Activated CD8-positive, alpha-beta memory T cell treated with anti-CD3 and anti-CD28 coated beads, Interleukin-2, amount 50 U/mL, for 1 hour (primary cell): Measurements from ENCODE around the gene CDC42EP1.
"Not testable (repeated sequence)": the region's sequence is repeated elsewhere in the genome, so short reads cannot be mapped to it uniquely, and the experiment has no call there.

Source experiments
- DNase-seq: peaks from one replicate; pipeline ENCODE4 v3.0.0-alpha.2; 2020; ENCODE audit errors: extremely low read depth

The CDC42EP1 gene

DNA sequence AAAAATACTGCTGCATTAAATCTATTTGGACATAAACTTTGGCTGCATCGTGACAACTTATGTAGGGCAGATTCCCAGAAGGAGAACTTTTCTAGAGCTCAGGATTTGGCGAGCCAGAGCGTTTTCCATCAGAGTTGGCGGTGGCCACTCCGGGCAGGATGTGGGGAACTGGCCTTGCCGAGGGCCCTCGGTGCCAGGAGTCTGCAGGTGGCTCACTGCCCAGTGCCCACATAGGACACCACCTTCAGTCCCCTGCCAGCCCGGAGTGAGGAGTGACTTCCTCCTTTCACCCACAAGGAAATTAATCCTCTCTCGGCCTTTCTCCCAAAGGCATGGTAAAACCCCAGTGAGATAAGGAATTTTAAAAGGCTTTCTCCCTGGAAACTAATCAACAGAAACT is 21.2 kb downstream of the CDC42EP1 start:
- DNase-seq: no peak

DNA sequence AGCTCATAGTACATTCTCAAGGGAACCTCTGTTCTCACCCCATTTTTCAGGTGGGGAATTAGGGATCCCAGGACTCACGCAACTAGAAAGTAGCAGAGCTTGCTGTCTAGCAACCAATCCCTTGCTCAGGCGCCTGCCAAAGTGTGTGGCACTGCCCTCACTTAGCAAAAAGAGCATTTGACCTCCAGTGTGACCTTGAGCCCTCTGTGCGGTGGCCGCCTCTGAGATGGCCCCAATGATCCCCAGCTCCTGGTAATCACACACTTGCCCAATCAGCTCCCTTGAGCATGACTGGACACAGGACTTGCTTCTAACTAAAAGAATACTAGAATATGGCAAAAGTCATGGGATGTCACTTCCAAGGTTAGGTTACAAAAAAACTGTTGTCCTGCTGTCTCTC is 22.2 kb downstream of the CDC42EP1 start:
- no peak for DNase-seq

DNA sequence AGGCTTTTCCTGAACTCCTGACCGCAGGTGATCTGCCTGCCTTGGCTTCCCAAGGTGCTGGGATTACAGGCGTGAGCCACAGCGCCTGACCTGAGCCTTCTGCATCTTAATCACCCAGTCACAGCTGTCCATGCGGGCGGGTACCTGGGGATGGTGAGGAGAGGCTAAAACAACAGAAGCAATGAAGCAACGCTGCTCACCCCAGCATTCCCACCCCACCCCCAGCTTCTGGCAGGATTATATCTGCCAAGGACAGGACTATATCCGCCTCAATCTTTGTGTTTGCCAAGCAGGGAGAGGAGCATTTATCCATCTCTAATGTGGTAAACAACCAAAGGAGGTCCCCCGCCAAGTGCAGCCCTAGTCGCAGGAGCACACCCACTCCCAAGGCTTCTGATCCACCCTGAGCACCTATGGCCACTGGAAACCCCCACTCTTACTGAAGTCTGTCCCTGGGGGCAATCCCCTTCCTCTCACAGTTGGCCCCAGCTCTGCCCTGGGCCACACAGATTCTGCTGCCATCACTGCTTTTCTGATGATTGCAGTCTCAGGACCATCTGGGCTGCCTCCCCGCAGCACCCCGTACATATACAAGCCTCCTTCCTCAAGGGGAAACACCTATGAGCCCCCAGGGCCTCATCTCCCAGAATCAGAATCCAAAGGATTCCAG is 28.4 kb downstream of the CDC42EP1 start:
- no peak for DNase-seq

DNA sequence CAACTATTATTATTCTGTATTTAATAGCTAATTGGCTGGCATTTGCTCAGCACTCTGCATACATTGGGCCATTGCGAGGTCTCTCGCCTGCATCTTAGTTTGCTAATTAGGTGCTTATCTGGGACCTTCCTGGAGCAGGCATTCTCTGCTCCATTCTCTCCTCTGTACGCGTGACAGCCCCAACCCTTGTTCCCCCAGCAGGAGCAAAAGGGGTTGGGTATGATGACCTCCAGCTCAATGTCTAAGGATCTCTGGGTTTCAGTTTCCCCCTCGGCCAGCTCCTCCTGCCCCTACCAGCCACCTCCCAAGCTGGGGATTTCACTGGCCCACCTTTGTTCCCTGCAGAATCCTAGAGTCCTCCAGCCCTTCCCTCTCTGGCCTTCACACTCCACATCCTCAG is 29.4 kb downstream of the CDC42EP1 start:
- DNase-seq: no peak

DNA sequence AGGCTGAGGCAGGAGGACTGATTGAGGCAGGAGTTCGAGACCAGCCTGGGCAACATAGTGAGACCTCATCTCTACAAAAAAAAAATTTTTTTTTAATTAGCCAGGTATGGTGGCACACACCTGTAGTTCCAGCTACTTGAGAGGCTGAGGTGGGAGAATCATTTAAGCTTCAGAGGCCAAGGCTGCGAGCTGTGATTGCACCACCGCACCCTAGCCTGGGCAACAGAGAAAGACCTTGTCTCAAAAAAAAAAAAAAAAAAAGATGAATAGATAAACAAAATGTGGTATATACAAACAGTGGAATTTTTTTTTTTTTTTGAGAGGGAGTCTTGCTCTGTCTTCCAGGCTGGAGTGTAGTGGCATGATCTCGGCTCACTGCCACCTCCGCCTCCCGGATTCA is 30.8 kb downstream of the CDC42EP1 start:
- not testable (repeated sequence) for DNase-seq

DNA sequence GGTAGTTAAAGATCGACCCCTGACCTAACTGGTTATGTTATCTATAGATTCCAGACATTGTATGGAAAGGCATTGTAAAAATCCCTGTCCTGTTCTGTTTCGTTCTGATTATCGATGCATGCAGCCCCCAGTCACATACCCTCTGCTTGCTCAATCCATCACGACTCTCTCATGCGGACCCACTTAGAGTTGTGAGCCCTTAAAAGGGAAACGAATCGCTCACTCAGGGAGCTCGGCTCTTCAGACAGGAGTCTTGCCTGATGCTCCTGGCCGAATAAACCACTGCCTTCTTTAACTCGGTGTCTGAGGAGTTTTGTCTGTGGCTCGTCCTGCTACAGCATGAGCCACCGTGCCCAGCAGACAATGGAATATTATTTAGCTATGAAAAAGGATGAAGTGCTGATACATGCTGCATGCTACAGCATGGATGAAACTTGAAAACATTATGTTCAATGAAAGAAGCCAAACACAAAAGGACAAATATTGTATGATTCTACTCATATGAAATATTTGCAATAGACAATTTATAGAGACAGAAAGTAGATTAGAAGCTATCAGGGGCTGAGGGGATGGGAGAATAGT is 31.6 kb downstream of the CDC42EP1 start:
- DNase-seq: no peak

DNA sequence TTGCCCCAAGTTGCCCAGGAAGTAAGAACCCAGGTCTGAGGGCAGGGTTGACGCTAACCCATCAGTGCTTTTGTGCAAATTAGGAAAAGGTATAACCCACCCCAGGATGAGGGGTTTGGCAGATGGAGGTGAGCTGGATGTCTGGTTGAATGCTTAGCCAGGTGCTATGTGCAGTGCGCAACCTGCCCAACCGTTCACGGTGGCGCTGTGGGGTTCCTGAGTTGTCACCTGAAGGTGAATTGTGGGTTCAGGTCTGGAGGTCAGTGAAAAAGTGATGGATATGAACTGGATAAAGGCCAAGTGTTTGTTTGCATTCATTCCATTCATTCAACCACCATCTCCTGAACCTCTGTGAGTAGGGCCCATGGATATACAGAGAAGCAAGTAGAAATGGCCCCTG is 34.0 kb downstream of the CDC42EP1 start:
- no peak for DNase-seq

DNA sequence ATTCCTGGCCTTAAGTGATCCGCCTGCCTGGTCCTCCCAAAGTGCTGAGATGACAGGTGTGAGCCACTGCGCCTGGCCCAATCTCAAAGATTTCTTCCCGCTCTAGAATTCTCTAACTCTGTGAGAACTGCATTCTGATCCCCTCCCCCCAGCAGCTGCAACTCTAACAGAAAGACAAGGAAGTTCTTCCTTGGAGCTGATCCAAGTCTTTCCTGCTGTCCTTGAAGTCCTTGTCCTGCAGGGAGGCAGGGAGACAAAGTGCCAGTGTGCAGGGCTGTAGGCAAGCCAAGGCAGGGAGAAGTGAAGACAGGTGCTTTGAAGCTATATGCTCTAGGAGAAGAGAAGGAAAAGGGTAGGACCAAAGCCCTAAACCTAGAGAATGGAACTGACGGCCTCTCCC is 38.9 kb downstream of the CDC42EP1 start:
- DNase-seq: no peak

DNA sequence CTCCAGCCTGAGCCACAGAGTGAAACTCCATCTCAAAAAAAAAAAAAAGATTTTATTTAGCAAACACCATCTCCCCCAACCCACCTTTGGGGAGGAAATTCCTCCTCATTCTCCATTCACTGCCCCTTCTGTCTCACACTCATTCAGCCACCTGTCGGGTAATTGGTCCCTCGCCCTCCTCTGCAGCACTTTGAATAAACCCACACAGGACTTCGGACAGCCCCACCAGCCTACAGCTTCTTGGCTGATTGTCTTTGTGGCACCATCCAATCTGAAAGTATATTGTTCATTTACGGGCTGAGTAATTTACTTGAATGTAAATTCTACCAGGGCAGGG is 40.9 kb downstream of the CDC42EP1 start:
- DNase-seq: no peak

DNA sequence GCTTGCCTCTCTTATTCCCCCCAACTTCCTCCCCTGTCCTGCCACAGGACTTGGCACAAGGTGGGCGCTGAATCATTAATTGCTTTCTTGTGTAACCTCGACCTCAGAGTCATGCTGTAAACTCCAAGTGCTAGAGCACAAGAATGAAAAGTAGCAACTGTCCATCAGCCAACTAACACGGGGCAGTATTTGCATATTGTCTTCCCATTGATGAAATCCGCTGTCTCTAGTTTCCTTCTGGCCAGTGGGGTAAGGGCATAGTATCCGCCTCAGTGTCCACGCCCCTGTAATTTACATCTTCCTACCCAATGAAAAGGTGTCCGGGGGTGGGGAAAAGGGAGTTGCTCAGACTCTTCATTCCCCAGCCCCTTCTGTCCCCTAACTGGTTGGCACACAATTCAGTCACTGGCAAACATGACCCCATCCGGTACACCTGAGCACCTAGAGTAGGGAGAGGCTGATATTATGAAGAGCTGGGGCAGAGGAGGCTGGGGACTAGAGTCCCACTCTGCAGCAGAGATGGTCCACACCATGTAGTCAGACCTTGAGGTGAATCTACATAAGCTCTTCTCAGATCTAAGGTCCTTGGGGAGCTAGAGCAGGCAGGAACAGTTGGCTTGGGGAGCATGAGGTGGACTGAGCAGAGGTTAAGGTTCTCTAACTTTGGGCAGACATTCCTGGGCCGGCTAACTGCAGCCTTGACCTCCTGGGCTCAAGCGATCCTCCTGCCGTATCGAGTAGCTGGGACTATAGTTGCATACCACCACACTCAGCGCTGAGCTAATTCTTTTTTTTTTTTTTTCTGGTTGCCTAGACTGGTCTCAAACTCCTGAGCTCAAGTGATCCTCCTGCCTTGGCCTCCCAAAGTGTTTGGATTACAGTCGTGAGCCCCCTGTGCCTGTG is 41.5 kb downstream of the CDC42EP1 start:
- DNase-seq: no peak

DNA sequence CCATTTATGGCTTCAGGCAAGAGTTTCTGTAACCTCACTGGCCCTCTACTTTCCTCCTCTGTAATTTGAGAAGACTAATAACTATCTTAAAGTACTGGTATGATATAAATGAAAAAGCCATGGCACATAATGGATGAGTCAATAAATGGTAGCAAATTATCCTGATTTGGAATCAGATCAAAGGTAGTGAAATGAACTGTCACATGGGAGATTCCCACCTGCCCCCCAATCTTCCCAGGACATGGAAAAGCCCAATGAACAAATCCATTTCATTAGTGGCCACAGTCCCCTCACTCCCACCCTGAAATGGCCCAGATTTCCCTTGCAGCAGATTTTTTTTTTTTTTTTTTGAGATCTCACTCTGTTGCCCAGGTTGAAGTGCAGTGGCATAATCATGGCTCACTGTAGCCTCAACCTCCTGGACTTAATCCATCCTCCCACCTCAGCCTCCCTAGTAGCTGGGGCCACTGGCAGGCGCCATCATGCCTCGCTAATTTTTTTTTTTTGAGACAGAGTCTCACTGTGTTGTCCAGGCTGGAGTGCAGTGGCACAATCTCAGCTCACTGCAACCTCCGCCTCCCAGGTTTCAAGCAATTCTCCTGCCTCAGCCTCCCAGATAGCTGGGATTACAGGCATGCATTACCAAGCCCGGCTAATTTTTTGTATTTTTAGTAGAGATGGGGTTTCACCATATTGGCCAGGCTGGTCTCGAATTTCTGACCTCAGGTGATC is 42.4 kb downstream of the CDC42EP1 start:
- DNase-seq: not testable (repeated sequence)

DNA sequence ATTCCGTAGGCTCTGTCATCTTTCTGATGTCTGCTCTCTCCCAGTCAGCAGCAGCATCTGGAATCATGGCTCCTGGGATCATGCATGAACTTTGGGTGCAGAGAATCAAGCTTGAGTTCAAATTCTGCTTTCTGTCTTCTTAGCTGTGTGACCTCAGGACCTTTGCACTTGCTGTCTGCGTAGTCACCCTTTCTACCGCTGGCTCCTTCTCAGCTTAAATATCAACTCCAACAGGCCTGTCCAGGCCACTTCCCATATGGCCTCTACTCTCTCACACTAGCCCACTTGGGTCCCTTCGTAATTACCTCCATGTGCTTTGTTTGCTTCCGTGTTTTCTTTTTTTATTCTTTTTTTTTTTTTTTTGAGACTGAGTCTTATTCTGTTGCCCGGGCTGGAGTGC is 43.8 kb downstream of the CDC42EP1 start:
- no peak for DNase-seq

DNA sequence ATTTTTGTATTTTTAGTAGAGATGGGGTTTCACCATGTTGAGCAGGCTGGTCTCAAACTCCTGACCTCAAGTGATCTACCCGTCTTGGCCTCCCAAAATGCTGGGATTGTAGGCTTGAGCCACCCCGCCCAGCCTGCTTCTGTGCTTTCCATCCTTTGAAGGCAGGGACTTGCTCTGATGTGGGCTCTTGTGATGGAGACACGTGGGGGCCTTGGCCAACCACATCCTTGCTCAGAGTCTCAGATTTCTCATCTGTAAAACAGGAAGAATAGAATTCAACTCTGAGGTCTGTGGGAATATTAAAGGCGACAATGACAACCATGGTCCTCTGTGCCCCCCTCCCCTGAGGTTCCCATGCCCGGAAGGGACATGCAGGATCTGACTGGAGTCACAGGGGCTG is 44.6 kb downstream of the CDC42EP1 start:
- no peak for DNase-seq

DNA sequence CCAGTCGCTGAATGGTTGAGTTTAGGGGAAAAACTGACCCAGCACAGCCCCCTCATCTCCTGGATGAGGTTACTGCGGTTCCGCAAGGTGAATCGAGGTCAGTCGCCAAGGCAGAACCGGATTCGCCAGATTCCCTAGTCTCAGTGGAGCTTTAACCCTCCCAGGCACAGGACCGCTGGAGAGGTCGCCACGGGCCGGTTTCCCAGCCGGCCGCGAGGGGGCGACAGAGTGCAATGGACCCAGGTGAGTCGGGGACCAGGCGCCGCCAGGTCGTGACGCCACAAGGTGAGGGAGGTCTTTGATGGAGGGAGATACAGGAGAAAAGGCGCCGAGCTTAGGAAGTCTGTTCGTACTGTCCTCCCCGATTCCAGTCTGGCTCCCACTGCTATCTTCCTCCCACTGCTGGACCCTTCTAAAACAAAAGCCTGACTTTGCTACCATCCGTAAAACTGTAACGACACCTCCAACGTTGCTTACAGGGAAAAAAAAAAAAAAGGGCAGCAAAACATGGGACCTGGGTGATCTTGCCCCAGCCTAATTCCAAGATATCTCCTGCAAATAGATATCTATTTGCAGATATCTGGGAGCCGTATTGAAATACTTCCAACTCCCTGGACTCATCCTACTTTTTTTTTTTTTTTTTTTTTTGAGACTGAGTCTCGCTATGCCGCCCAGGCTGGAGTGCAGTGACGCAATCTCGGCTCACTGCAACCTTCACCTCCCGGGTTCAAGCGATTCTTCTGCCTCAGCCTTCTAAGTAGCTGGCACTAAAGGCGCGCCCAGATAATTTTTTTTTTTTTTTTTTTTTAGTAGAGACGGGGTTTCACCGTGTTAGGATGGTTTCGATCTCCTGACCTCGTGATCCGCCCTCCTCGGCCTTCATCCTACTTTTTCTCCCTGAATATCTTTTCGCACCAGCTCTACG is 47.0 kb downstream of the CDC42EP1 start:
- DNase-seq: peak; percentile 67

DNA sequence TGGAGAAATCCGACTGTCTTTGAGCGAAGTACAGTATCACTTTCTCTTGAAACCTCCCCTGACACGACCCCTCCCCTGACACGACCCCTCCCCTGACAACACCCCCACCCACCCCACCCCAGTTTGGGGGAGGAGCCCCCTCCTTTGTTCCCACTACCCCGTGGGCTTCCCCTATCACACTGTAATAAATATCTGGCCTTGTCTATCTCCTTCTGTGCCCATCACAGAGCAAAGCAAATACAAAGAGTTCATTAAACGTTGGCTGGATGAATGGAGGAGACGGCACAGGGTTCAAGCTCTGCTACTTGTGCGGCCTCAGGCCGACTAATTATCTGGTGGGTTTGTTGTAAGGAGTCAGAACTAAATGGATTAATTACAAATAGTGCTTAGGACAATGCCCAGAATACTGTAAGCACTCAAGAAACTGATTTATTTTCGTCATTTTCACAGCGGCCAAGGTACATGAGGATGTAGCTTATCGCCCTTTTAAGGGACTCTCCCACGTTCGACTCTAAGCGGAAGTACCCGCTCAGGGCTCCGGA is 47.7 kb downstream of the CDC42EP1 start:
- no peak for DNase-seq

DNA sequence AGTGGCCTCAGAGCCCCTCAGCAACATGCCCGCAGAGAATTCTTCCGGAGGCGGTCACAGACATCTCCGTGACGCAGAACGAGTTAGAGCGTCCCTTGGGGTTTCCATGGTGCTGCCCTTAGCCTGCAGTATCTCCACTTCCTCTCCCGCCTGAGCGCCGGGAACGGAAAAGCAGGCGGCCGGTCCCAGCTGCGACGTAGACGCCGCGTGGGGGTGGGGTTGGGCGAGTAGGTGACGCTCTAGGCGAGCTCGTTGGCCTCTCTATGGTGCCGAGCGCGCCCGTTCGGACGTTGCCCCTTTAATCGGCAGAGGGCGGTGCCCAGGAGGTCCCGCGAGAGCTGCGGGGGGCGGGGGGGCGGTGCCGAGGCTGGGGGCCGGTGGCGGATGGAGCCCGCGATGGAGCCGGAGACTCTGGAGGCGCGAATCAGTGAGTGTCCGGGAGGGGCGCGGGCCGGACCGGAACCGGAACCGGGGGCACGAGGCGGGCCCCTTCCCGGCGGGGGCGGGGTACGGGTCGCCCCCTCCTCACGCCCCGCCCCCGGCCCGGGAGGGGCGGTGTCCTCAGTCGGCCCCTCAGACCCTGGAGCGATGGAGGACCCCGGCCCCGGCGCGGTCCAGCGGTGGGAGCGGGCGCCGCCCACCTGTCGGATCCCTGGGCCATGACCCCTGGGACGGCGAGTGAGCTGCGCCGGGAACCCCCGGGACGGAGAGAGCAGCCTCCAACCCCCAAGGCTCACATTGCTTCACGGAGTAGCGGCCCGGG is 48.4 kb downstream of the CDC42EP1 start, which contains the start of gene GGA1:
TSS of gene GGA1 (plus strand) at position 358 of the 763 bp plus-strand sequence. CDS start at position 385, 27 bp downstream.
- peak; percentile 93 for DNase-seq

DNA sequence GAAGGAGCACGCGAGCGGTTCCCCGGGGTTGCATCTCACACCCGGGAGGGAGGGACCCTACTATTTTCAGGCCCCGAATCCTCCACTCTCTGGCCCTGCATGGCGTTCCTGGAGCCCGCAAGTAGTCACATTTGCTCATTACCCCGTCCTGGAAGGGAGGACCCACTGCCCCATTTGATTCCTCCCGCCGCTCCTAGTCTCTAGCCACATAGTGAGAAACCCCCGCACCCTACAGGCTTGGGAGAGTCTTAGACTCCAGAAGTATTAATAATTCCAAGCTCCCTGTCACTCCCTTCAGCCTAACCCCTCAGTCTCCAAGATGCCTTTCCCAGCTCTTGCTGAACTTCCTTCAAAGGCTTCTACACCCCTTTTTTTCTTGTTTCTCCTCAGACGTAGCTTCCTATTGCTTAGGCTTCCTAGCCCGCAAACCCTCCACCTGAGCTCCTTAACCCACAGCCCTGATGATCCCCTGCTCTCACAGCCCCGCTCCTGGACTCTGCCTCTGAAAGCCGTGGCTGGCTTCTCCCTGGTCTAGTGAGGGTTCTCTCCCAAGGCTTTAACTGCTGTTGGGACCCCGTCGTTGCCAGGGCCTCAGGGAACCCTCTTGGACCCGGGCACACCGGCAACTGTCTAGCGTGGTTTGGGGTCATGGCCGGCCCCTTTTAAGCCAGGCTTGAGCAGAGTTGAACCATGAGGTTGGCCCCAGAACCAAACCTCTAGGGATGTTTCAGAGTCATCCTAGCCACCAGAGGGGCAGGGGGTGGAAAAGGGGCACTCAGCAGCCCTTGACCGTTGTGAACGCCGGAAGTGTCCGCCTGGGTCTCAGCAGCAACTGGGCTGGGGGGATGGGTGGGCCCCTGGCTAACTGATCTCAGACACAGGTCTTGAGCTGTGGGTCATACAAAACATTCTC is 49.2 kb downstream of the CDC42EP1 start:
- no peak for DNase-seq

DNA sequence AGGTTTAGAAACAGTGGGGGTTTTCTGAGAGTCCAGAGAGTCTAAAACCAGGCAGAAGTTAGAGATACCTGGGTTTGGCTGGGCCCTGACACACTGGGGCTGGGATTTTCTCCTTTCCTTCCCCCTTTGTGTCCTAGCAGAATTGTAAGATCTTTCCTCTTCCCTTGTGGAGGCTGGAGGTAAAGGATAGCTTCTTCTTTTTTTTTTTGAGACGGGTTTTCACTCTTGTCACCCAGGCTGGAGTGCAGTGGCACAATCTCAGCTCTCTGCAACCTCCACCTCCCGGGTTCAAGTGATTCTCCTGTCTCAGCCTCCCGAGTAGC is 49.8 kb downstream of the CDC42EP1 start:
- DNase-seq: not testable (repeated sequence)

DNA sequence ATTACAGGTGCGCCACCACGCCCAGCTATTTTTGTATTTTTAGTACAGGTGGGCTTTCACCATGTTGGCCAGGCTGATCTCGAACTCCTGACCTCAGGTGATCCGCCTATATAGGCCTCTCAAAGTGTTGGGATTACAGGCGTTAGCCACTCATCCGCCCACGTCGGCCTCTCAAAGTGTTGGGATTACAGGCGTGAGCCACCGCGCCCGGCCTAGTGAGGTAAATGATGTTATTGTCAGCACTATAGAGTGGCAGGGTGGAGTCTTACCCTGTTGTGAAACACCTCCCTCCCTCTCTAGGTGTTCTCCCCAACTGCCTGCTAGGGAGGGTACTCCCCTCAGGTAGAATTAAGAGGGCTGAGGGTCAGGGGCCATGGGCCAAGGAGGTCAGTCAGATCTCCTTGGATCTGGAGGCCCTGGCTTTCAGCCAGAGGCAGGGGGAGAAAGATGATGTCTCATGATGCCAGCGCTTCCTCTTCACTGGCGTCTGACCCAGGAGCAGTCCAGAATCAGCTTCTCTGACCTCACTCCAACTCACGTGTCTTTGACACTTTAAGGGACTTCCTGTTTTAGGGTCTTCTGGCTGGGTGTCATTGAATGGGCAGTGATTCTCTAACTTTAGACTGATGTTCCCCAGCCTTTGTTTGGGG is 50.3 kb downstream of the CDC42EP1 start:
- DNase-seq: no peak
